Testis (tissue), 3 donors: ENCODE data around the gene RBM20. TPM values are rescaled to one million over a fixed set of nuclear protein-coding genes. Genes with fewer than 3 reads are reported as not detected.

Source experiments
- DNase-seq: peaks from one replicate; pipeline ENCODE4 v3.0.0-alpha.2; 2019
- H3K27ac ChIP-seq, 2 donors: fragments of 200-600 bp; sonication (generic); one replicate each; pipeline ENCODE4 v1.5.1; 2019
- H3K27me3 ChIP-seq: fragments of 200-600 bp; sonication (generic); one replicate; pipeline ENCODE4 v1.5.1; 2019
- H3K36me3 ChIP-seq: fragments of 200-600 bp; sonication (generic); one replicate; pipeline ENCODE4 v1.5.1; 2017; ENCODE audit warnings: low read depth; ENCODE audit errors: missing control alignments
- H3K4me1 ChIP-seq: fragments of 200-600 bp; sonication (generic); one replicate; pipeline ENCODE4 v1.5.1; 2019
- H3K4me3 ChIP-seq, 2 donors: fragments of 200-600 bp; sonication (generic); one replicate each; pipeline ENCODE4 v1.5.1; 2017 to 2019
- H3K9me3 ChIP-seq: fragments of 200-600 bp; sonication (generic); one replicate; pipeline ENCODE4 v1.5.1; 2017
- CTCF ChIP-seq, 3 experiments: fragments of 450-650 bp in 2 of 3; fragments of 200-600 bp in 1 of 3; sonication (generic) in 1 of 3; IDR thresholded peaks; one replicate each; pipeline ENCODE4 v1.5.1; 2016 to 2019; ENCODE audit warnings: antibody characterized with exemption in 3 of 3, mild to moderate bottlenecking in 2 of 3, moderate library complexity in 1 of 3
- POLR2A ChIP-seq: fragments of 450-650 bp; IDR thresholded peaks from one replicate; pipeline ENCODE4 v1.6.1; 2017; ENCODE audit warnings: antibody characterized with exemption, mild to moderate bottlenecking, moderate library complexity
- WGBS, 2 donors: methylation state at CpG; one replicate each; pipeline ENCODE4 v1.1.5; 2018; 5-methylcytosine and 5-hydroxymethylcytosine counted together
- intact Hi-C: fragments of 100-400 bp; cut with DNase I; formaldehyde crosslinking; loops from one replicate; pipeline ENCODE4 v1.15.1; 2023; ENCODE audit warnings: low total_unique reads
- polyA plus RNA-seq: library from polyadenylated mRNA; stranded (reverse); fragments of 350-450 nt; fragmentation: Illumina TruSeq; extraction: RNeasy Lipid Tissue Mini Kit (QIAGEN cat#74804); gene quantifications from one replicate; pipeline ENCODE4 v1.2.3, GENCODE V29; 2014; ENCODE audit warnings: low read depth, low replicate concordance; ENCODE audit not compliant: insufficient read depth
- total RNA-seq, 2 donors: library from RNA; depleted of rRNA; stranded (reverse); fragments of >200 nt; gene quantifications; one replicate each; pipeline ENCODE4 v1.2.3, GENCODE V29; 2016

The RBM20 gene
- total and polyA plus RNA-seq, 3 donors from 2014 or later: 1.7 to 5.3 (median 3.1) TPM

GRCh38 chr10:110650265-110650668, 6.1 kb downstream of the RBM20 start:
- Histone ChIP-seq H3K4me3 (no peak overlapping the region), H3K9me3 (no peaks in the 10 kb centered on the region), H3K27me3 (no peaks in the 10 kb centered on the region), H3K4me1 (no peaks in the 10 kb centered on the region), H3K36me3 (no peaks in the 10 kb centered on the region), H3K27ac (no peak overlapping the region)
- TF ChIP-seq CTCF (IDR thresholded peaks at IDR 0.05) (no peak), POLR2A (no peak)
- WGBS, 2 donors: 83 to 88% methylated on average over 1 of the region's 1 CpG
- DNase-seq: no peak
- intact Hi-C loops: no loop called here

- 77 to 78% methylated on average over 12 of the region's 12 CpGs for WGBS, 2 donors
- no peak overlapping the region for H3K27ac ChIP-seq
- no peak overlapping the region for H3K4me3 ChIP-seq
- no peaks in the 10 kb centered on the region for H3K27me3 ChIP-seq
- no peaks in the 10 kb centered on the region for H3K9me3 ChIP-seq
- H3K36me3 ChIP-seq: no peaks in the 10 kb centered on the region
- no peak for DNase-seq
- no peaks in the 10 kb centered on the region for H3K4me1 ChIP-seq
- intact Hi-C loops: no loop called here
- TF ChIP-seq CTCF (IDR thresholded peaks at IDR 0.05) (no peak), POLR2A (no peak)
Observed at GRCh38 chr10:110651044-110651958, 7.2 kb downstream of the RBM20 start.

- intact Hi-C loops: no loop called here
- H3K27me3 ChIP-seq: no peaks in the 10 kb centered on the region
- H3K36me3 ChIP-seq: no peaks in the 10 kb centered on the region
- H3K9me3 ChIP-seq: no peaks in the 10 kb centered on the region
- no peak overlapping the region for H3K4me3 ChIP-seq
- TF ChIP-seq POLR2A (no peak), CTCF (IDR thresholded peaks at IDR 0.05) (no peak)
- DNase-seq: no peak
- H3K4me1 ChIP-seq: no peaks in the 10 kb centered on the region
- no peak overlapping the region for H3K27ac ChIP-seq
- WGBS, 2 donors: 76 to 81% methylated on average over 6 of the region's 6 CpGs
Observed at GRCh38 chr10:110652475-110653118, 8.5 kb downstream of the RBM20 start.

GRCh38 chr10:110655320-110655719, 11.2 kb downstream of the RBM20 start:
- H3K27ac ChIP-seq: no peak overlapping the region
- H3K27me3 ChIP-seq: no peaks in the 10 kb centered on the region
- H3K4me1 ChIP-seq: no peaks in the 10 kb centered on the region
- no peak overlapping the region for H3K4me3 ChIP-seq
- no peak for DNase-seq
- WGBS, 2 donors: 35 to 55% methylated on average over 1 of the region's 1 CpG
- no peak for TF ChIP-seq POLR2A
- TF ChIP-seq CTCF (IDR thresholded peaks at IDR 0.05): no peak
- H3K9me3 ChIP-seq: no peaks in the 10 kb centered on the region
- intact Hi-C loops: no loop called here
- H3K36me3 ChIP-seq: no peaks in the 10 kb centered on the region
